BLaER1 (cell line): ENCODE data around the gene ACVR1.
A peak's percentile ranks its signal among the peaks of the same experiment; 100 is the strongest.

ENCODE experiments used
- H3K27ac ChIP-seq: shearing (Covaris generic); formaldehyde crosslinking; 2 replicates; pipeline ENCODE4 v1.8.1; 2022
- H3K27me3 ChIP-seq: shearing (Covaris generic); formaldehyde crosslinking; 2 replicates; pipeline ENCODE4 v1.8.1; 2022
- H3K36me3 ChIP-seq: shearing (Covaris generic); formaldehyde crosslinking; 2 replicates; pipeline ENCODE4 v1.8.1; 2022
- H3K4me1 ChIP-seq: shearing (Covaris generic); formaldehyde crosslinking; 2 replicates; pipeline ENCODE4 v1.8.1; 2022
- H3K4me2 ChIP-seq: shearing (Covaris generic); formaldehyde crosslinking; 2 replicates; pipeline ENCODE4 v1.8.1; 2022
- H3K4me3 ChIP-seq: shearing (Covaris generic); formaldehyde crosslinking; 2 replicates; pipeline ENCODE4 v1.8.1; 2022
- H3K9ac ChIP-seq: shearing (Covaris generic); formaldehyde crosslinking; 2 replicates; pipeline ENCODE4 v1.8.1; 2022
- H3K9me3 ChIP-seq: shearing (Covaris generic); formaldehyde crosslinking; 2 replicates; pipeline ENCODE4 v1.8.1; 2022
- H4K20me1 ChIP-seq: shearing (Covaris generic); formaldehyde crosslinking; 2 replicates; pipeline ENCODE4 v1.8.1; 2022
- Cebpa-rat ChIP-seq: shearing (Covaris generic); IDR thresholded peaks from 2 replicates; pipeline ENCODE4 v1.8.1; 2022

ACVR1 gene

GRCh38 chr2:157876066-157876785, at the start of gene ACVR1:
Gene ACVR1, minus strand, starts transcription at chr2:157876330. Its CDS starts 76,837 bp downstream, at chr2:157799493.
- no peak for TF ChIP-seq Cebpa-rat
- peak within 1 kb of the TSS; percentile 80 for H3K4me3 ChIP-seq
- H3K27me3 ChIP-seq = no peaks in the 10 kb centered on the region
- H3K9me3 ChIP-seq = no peaks in the 10 kb centered on the region
- H4K20me1 ChIP-seq = peaks cover 15% of the 10 kb centered on the region; the same call in 1 of the 2 replicates
- peak within 1 kb of the TSS; percentile 83 for H3K9ac ChIP-seq
- H3K4me2 ChIP-seq = peak within 1 kb of the TSS; percentile 94
- no peaks in the 10 kb centered on the region for H3K36me3 ChIP-seq
- H3K27ac ChIP-seq = peak within 1 kb of the TSS; percentile 77
- H3K4me1 ChIP-seq = peaks cover 18% of the 10 kb centered on the region

- no peak overlapping the region for H3K27ac ChIP-seq
- no peak overlapping the region for H3K4me3 ChIP-seq
- no peaks in the 10 kb centered on the region for H4K20me1 ChIP-seq
- no peak for TF ChIP-seq Cebpa-rat
- H3K4me2 ChIP-seq = no peak overlapping the region
- H3K27me3 ChIP-seq = no peaks in the 10 kb centered on the region
- no peaks in the 10 kb centered on the region for H3K9me3 ChIP-seq
- no peak overlapping the region for H3K9ac ChIP-seq
- no peaks in the 10 kb centered on the region for H3K4me1 ChIP-seq
- H3K36me3 ChIP-seq = no peaks in the 10 kb centered on the region
These were observed 48.9 kb upstream of the ACVR1 start for GRCh38 chr2:157925071-157925470.

GRCh38 chr2:157923598-157924217, 47.6 kb upstream of the ACVR1 start:
- Histone ChIP-seq H3K9me3 (no peaks in the 10 kb centered on the region), H3K9ac (no peak overlapping the region), H3K36me3 (no peaks in the 10 kb centered on the region), H3K4me1 (no peaks in the 10 kb centered on the region), H3K27ac (no peak overlapping the region), H4K20me1 (no peaks in the 10 kb centered on the region), H3K4me3 (no peak overlapping the region), H3K27me3 (no peaks in the 10 kb centered on the region), H3K4me2 (no peak overlapping the region)
- TF ChIP-seq Cebpa-rat = no peak

GRCh38 chr2:157922815-157923214, 46.7 kb upstream of the ACVR1 start:
- no peak overlapping the region for H3K4me2 ChIP-seq
- no peaks in the 10 kb centered on the region for H3K4me1 ChIP-seq
- no peaks in the 10 kb centered on the region for H3K27me3 ChIP-seq
- TF ChIP-seq Cebpa-rat = no peak
- no peak overlapping the region for H3K4me3 ChIP-seq
- no peak overlapping the region for H3K27ac ChIP-seq
- H3K9me3 ChIP-seq = no peaks in the 10 kb centered on the region
- H3K36me3 ChIP-seq = no peaks in the 10 kb centered on the region
- no peak overlapping the region for H3K9ac ChIP-seq
- no peaks in the 10 kb centered on the region for H4K20me1 ChIP-seq

GRCh38 chr2:157922336-157922735, 46.2 kb upstream of the ACVR1 start:
- Histone ChIP-seq H3K4me1 (no peaks in the 10 kb centered on the region), H3K9ac (no peak overlapping the region), H3K9me3 (no peaks in the 10 kb centered on the region)

GRCh38 chr2:157920736-157921135, 44.6 kb upstream of the ACVR1 start:
- H3K4me1 ChIP-seq = no peaks in the 10 kb centered on the region
- H3K36me3 ChIP-seq = no peaks in the 10 kb centered on the region
- H4K20me1 ChIP-seq = no peaks in the 10 kb centered on the region
- no peak for TF ChIP-seq Cebpa-rat
- no peak overlapping the region for H3K4me3 ChIP-seq
- H3K9ac ChIP-seq = no peak overlapping the region
- no peak overlapping the region for H3K27ac ChIP-seq
- H3K27me3 ChIP-seq = no peaks in the 10 kb centered on the region
- H3K9me3 ChIP-seq = no peaks in the 10 kb centered on the region
- H3K4me2 ChIP-seq = no peak overlapping the region

More at GRCh38 chr2:157922336-157922735, 46.2 kb upstream of the ACVR1 start:
- no peak for TF ChIP-seq Cebpa-rat
- H3K4me2 ChIP-seq = no peak overlapping the region
- H3K27me3 ChIP-seq = no peaks in the 10 kb centered on the region
- H3K27ac ChIP-seq = no peak overlapping the region
- no peak overlapping the region for H3K4me3 ChIP-seq
- H3K36me3 ChIP-seq = no peaks in the 10 kb centered on the region
- no peaks in the 10 kb centered on the region for H4K20me1 ChIP-seq

GRCh38 chr2:157919181-157919580, 43.1 kb upstream of the ACVR1 start:
- Histone ChIP-seq H3K36me3 (no peaks in the 10 kb centered on the region), H3K27me3 (no peaks in the 10 kb centered on the region), H4K20me1 (no peaks in the 10 kb centered on the region), H3K27ac (no peak overlapping the region), H3K4me2 (no peak overlapping the region), H3K9ac (no peak overlapping the region), H3K9me3 (no peaks in the 10 kb centered on the region), H3K4me1 (no peaks in the 10 kb centered on the region), H3K4me3 (no peak overlapping the region)
- no peak for TF ChIP-seq Cebpa-rat

- TF ChIP-seq Cebpa-rat = no peak
- H3K27me3 ChIP-seq = no peaks in the 10 kb centered on the region
- no peak overlapping the region for H3K4me3 ChIP-seq
- no peak overlapping the region for H3K4me2 ChIP-seq
- no peaks in the 10 kb centered on the region for H3K4me1 ChIP-seq
- H3K27ac ChIP-seq = no peak overlapping the region
- no peaks in the 10 kb centered on the region for H3K36me3 ChIP-seq
- no peaks in the 10 kb centered on the region for H3K9me3 ChIP-seq
- no peaks in the 10 kb centered on the region for H4K20me1 ChIP-seq
- no peak overlapping the region for H3K9ac ChIP-seq
These were observed 42.2 kb upstream of the ACVR1 start for GRCh38 chr2:157918319-157918718.

- TF ChIP-seq Cebpa-rat = no peak
- no peak overlapping the region for H3K27ac ChIP-seq
- no peaks in the 10 kb centered on the region for H3K27me3 ChIP-seq
These were observed 35.6 kb upstream of the ACVR1 start for GRCh38 chr2:157911750-157912149.

GRCh38 chr2:157911246-157911645, 35.1 kb upstream of the ACVR1 start:
- H4K20me1 ChIP-seq = no peaks in the 10 kb centered on the region
- H3K4me3 ChIP-seq = no peak overlapping the region
- no peaks in the 10 kb centered on the region for H3K27me3 ChIP-seq
- H3K9me3 ChIP-seq = no peaks in the 10 kb centered on the region
- no peaks in the 10 kb centered on the region for H3K36me3 ChIP-seq
- no peak overlapping the region for H3K27ac ChIP-seq
- H3K9ac ChIP-seq = no peak overlapping the region
- TF ChIP-seq Cebpa-rat = no peak
- no peak overlapping the region for H3K4me2 ChIP-seq
- H3K4me1 ChIP-seq = no peaks in the 10 kb centered on the region

More at GRCh38 chr2:157911750-157912149, 35.6 kb upstream of the ACVR1 start:
- Histone ChIP-seq H3K4me3 (no peak overlapping the region), H4K20me1 (no peaks in the 10 kb centered on the region), H3K9me3 (no peaks in the 10 kb centered on the region), H3K36me3 (no peaks in the 10 kb centered on the region), H3K4me2 (no peak overlapping the region), H3K9ac (no peak overlapping the region), H3K4me1 (no peaks in the 10 kb centered on the region)
